Fibroblast of mammary gland (primary cell): ENCODE measurements around the gene ZNF396.

Experiments used
- DNase-seq: peaks from one replicate; pipeline ENCODE4 v3.0.0-alpha.2; 2010; ENCODE audit warnings: low read depth
- H3K4me3 ChIP-seq: 2 replicates; pipeline ENCODE4 v1.5.1; 2011; ENCODE audit warnings: low read depth, mild to moderate bottlenecking, low read length, moderate library complexity; ENCODE audit not compliant: control insufficient read depth
- TF ChIP-seq, protein P1 (sequence below): conservative IDR thresholded peaks from 2 replicates; pipeline ENCODE4 v1.5.1; 2011; ENCODE audit warnings: low read depth, low read length, inconsistent platforms; ENCODE audit not compliant: control insufficient read depth, insufficient read depth

ZNF396 gene

DNA sequence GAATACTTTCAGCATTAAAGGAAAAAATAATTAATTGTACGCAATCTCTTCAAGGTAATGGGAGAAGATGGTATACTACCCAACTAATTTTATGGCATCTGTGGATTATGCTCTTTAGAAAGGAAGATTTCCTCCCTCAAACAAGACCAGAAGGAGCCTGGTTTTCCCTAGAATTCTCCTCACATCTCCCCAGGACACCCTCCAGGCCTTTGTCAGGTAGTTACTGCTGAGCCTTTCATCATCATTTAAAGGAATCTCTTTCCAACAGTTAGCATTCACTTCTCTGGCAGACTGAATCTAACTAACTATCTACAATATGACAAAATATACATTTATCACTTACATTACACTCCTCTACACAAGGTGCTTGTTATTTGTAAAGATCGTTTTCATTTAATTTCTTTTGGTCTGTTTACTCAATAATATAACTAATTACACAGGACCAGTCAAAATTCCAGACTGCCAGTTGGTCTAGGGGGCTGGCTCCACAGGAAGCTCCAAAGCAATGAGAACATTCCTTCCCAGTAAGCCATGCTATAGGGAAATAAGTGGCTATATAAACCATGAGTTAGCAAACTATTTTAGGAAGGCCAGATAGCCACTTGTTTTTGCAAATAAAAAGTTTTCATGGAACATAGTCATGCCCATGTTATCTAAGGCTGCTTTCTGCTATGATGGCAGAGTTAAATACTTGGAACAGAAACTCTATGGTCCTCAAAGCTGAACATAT, 52.0 kb downstream of the ZNF396 start:
- H3K4me3 ChIP-seq = no peak overlapping the region
- DNase-seq = no peak
- TF ChIP-seq, protein P1, sequence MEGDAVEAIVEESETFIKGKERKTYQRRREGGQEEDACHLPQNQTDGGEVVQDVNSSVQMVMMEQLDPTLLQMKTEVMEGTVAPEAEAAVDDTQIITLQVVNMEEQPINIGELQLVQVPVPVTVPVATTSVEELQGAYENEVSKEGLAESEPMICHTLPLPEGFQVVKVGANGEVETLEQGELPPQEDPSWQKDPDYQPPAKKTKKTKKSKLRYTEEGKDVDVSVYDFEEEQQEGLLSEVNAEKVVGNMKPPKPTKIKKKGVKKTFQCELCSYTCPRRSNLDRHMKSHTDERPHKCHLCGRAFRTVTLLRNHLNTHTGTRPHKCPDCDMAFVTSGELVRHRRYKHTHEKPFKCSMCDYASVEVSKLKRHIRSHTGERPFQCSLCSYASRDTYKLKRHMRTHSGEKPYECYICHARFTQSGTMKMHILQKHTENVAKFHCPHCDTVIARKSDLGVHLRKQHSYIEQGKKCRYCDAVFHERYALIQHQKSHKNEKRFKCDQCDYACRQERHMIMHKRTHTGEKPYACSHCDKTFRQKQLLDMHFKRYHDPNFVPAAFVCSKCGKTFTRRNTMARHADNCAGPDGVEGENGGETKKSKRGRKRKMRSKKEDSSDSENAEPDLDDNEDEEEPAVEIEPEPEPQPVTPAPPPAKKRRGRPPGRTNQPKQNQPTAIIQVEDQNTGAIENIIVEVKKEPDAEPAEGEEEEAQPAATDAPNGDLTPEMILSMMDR = no peak

DNA sequence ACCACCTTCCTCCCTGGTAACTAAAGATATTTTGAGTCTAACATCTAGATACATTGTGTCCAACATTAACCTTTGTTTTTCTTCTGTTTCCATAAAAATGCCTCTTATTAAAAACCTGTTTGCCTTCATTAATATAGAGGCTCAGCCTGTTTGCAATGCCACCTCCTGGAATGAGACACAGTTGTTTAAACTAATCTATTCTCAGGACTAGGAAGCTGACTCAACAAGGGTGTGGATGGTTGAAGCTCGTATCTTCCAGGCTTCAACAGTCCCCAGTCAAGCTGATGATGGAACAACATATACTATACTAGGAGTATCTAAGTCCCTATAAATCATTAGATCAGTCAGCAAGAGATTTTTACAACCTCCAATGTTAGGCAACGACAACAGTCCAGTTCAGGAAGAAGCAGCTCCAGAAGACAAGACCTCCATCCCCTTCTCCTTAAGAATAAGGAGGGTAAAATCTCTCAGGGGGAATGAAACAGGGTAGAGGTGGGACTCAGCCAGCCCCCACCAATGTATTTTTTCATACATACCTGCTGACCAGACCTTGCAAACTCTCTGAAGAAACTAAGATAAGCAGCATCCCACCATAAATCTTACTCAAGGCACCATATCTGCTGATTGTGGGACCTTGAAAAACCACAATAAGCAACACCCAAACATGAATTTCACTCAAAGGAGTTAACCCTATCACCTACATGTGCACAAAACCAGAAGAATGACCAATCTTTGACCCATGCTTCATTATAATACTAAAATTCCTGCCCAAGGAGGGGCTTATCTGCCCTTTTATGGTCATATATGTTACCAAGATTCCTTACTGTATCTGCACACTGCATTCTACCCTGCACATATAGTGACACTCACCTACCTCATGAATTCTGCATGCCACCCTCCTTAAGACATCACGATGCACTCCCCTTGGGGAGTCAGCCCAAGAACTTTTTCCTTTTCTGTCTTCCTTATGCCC, 54.4 kb downstream of the ZNF396 start:
- no peak for DNase-seq
- no peak overlapping the region for H3K4me3 ChIP-seq
- TF ChIP-seq, protein P1 = no peak
